Fibroblast of pulmonary artery (primary cell): ENCODE data around the gene SYCP1.

Source experiments
- DNase-seq: peaks from one replicate; pipeline ENCODE4 v3.0.0-alpha.2; 2010; ENCODE audit warnings: low read depth
- H3K4me3 ChIP-seq: replicated peaks from 2 replicates; pipeline ENCODE4 v1.5.1; 2011; ENCODE audit warnings: low read depth, mild to moderate bottlenecking, control low read depth, low read length, moderate library complexity
- TF ChIP-seq, protein P1 (sequence below): IDR thresholded peaks from 2 replicates; pipeline ENCODE4 v1.5.1; 2011; ENCODE audit warnings: mild to moderate bottlenecking, control low read depth, low read length, inconsistent platforms; ENCODE audit errors: missing control alignments

Gene SYCP1

DNA sequence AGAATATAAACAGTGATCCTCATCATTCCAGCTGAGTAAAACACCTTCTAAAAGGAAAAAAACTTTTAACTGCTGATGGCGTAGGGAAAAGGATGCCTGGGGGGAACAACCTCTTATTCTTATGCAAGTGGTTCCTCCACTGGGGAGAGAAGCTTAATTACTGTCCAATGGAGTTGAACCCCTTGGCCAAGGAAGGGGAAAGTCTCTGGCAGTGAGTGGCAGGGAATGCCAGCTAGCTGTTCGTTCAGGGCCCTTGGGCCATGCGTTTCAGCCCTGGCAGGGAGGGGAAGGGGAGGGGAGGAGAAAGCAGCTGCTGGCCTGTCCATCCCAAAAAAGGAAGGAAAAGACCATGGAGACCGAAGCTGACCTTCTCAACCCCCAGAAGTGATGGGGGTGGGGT is 22.6 kb upstream of the SYCP1 start:
- no peak overlapping the region for H3K4me3 ChIP-seq
- TF ChIP-seq, protein P1, sequence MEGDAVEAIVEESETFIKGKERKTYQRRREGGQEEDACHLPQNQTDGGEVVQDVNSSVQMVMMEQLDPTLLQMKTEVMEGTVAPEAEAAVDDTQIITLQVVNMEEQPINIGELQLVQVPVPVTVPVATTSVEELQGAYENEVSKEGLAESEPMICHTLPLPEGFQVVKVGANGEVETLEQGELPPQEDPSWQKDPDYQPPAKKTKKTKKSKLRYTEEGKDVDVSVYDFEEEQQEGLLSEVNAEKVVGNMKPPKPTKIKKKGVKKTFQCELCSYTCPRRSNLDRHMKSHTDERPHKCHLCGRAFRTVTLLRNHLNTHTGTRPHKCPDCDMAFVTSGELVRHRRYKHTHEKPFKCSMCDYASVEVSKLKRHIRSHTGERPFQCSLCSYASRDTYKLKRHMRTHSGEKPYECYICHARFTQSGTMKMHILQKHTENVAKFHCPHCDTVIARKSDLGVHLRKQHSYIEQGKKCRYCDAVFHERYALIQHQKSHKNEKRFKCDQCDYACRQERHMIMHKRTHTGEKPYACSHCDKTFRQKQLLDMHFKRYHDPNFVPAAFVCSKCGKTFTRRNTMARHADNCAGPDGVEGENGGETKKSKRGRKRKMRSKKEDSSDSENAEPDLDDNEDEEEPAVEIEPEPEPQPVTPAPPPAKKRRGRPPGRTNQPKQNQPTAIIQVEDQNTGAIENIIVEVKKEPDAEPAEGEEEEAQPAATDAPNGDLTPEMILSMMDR: no peak
- DNase-seq: no peak

DNA sequence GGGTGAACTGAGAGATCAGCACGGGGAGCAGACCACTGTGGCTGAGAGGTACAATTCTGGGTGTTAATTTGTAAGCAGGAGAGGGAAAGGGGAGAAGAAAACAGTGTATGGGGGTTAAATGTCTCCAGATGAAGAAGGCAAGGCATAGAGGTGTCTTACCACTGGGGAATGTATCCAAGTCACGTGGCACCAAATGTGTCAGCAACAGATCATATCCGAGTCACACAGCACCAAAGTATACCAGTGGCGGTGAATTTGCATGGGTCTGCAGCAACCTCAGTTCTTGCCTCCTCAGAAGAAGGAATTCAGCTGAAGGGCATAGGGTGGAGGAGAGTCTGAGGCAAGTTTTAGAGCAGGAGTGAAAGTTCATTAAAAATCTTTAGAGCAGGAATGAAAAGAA is 21.2 kb upstream of the SYCP1 start:
- TF ChIP-seq, protein P1: no peak
- H3K4me3 ChIP-seq: no peak overlapping the region
- no peak for DNase-seq

DNA sequence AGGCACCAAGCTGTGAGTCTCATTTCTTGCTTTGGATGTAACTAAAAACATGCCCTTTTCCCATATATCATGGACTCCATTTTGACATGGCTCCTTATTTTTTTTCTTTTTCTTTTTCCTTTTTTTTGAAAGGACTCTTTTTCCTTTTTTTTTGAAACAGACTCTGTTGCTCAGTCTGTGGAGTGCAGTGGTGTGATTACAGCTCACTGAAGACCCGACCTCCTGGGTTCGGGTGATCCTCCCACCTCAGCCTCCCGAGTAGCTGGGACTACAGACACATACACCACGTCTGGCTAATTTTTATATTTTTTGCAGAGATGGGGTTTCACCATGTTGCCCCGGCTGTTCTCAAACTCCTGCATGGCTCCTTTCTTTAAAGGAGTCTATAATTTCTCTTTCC is 10.4 kb upstream of the SYCP1 start:
- DNase-seq: no peak

DNA sequence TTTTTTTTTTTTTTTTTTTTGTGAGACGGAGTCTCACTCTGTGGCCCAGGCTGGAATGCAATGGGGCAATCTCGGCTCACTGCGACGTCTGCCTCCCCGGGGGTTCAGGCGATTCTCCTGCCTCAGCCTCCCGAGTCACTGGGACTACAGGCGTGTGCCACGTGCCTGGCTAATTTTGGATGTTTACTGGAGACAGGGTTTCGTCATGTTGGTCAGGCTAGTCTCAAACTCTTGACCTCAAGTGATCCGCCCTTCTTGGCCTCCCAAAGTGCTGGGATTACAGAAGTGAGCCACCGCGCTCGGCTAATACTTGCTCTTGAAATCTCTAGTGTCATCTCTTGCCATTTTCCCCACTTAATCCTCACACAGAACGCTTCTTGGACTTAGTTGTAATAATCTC is 1.1 kb upstream of the SYCP1 start:
- DNase-seq: no peak
- no peak overlapping the region for H3K4me3 ChIP-seq
- TF ChIP-seq, protein P1: no peak

More for the DNA sequence above, 10.4 kb upstream of the SYCP1 start:
- TF ChIP-seq, protein P1: no peak
- H3K4me3 ChIP-seq: no peak overlapping the region

DNA sequence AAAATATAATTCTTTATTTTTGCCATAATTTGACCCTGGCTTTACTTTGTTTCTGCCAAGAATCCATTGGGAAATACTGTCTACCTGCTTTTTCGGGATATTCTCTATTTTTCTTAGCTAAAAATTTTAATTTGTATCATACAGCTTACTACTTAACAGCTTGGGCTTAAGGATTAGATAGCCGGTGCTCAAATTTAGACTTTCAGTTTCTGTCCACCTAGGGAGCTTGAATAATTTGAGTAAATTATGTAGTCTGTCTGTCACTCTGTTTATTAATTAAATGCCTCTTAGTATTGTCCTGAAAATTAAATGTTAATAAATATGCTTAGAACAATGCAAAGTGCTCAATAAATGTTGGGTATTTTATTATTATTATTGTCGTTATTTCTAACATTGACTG is 6.7 kb downstream of the SYCP1 start:
- no peak overlapping the region for H3K4me3 ChIP-seq
- no peak for DNase-seq

DNA sequence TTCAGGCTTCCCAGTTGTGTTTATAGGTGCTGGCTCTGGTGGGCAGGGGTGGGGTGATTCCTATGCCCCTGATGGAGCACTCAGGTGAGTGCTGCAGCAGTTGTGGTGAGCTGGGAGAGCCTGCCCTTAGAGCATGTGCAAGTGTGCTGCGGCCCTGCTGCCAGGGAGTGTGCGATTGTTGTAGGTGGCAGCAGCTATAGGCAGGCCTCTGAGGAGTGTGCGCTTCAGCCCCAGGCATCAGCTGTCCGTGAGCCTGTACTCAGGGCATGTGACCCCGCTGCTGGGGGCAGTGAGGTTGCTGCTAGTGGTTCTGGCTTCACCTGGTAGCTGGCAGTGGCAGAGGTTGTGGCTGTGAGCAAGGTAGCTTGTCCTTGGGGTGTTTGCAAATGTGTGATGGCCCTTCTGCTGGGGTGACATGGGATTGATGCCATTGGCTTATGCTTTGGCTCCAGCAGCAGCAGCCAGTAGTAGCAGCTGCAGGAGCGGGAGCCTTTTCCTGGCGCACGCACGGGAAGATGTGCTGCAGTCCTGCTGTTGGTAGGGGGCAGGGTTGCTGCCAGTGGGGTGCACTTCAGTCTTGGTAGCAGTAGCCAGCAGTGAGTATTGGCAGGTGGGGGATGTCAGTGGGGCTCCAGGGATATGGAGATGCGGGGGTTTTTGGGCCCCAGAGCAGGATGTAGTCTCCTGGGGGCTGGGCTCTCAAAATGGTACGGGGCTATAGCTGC is 37.7 kb downstream of the SYCP1 start:
- TF ChIP-seq, protein P1: no peak
- H3K4me3 ChIP-seq: no peak overlapping the region
- no peak for DNase-seq

More for the DNA sequence above, 6.7 kb downstream of the SYCP1 start:
- TF ChIP-seq, protein P1: no peak

DNA sequence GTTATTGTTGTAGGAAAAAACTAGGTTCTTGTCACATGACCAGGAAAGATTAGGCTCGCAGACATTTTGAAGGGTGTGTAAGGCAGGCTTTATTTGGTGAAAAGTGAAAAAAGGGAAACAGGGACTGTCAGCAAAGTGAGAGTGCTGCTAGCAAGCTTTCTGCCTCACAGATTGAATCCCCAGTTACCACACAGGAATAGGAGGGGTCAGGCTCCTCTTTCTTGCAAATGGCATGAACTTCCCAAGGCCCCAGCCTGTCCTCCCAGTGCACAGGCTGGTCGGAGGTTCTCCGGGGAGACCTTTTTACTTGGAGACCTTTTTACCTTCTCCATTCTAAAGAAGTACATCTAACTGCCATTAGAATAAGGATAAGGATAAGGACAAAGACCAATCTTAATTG is 42.1 kb downstream of the SYCP1 start:
- TF ChIP-seq, protein P1: no peak
- no peak for DNase-seq
- no peak overlapping the region for H3K4me3 ChIP-seq
